T-helper 2 cell treated with Interferon-gamma antibody and Interleukin-4, amounts not matched to agents 5 μg/mL and 100 μg/mL, for 36 hours (primary cell): ENCODE data around the gene SATL1.

Experiments used
- DNase-seq: peaks from one replicate; pipeline ENCODE4 v3.0.0; 2021; ENCODE audit warnings: low spot score
- H3K27ac Mint-ChIP-seq: one replicate; pipeline ENCODE4 v1.8.0; 2021; ENCODE audit warnings: mild to moderate bottlenecking, mixed read lengths
- H3K27me3 Mint-ChIP-seq: one replicate; pipeline ENCODE4 v1.8.0; 2021; ENCODE audit warnings: low read depth, mixed read lengths
- H3K36me3 Mint-ChIP-seq: one replicate; pipeline ENCODE4 v1.8.0; 2021; ENCODE audit warnings: low read depth, mixed read lengths
- H3K4me1 Mint-ChIP-seq: one replicate; pipeline ENCODE4 v1.8.0; 2021; ENCODE audit warnings: low read depth, mixed read lengths
- H3K4me3 Mint-ChIP-seq: one replicate; pipeline ENCODE4 v1.8.0; 2022; ENCODE audit warnings: mild to moderate bottlenecking, moderate library complexity, mixed read lengths
- H3K9me3 Mint-ChIP-seq: one replicate; pipeline ENCODE4 v1.8.0; 2021; ENCODE audit warnings: mixed read lengths

The SATL1 gene

DNA sequence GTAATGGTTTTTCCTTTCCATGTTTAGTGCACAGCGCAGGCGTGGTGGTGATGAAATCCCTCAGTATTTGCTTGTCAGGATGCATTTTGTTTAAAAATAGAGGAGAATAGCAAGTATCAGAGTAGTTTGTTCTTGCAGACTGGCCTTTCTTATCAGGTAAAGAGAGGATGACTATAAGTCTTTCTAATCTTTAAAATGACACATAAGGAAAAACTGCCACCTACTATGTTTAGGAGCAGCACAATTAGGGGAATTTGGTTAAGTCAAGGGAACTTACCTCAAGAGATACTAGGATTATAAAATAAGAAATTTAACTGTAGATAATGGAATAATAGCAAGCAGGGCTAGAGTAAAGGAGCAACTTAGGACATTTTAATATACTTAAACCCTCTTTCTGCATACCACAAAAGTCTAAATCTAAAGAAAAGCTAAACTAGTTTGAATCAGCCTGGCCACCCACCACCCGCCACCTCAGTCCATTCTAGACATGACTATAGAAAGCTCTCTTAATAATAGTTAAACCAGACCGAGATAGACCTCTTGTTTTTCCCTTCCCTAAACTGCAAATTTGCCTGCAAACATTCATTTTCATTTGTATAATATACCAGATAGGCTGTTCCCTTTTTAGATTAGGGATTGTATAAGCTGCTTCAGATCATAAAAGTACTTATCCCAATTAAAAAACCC lies 177.9 kb downstream of the SATL1 start:
- no peaks in the 10 kb centered on the region for H3K27me3 Mint-ChIP-seq
- no peak for DNase-seq
- H3K36me3 Mint-ChIP-seq: peaks cover 5% of the 10 kb centered on the region
- H3K4me3 Mint-ChIP-seq: no peak overlapping the region
- no peaks in the 10 kb centered on the region for H3K4me1 Mint-ChIP-seq
- H3K27ac Mint-ChIP-seq: no peak overlapping the region
- peaks cover 5% of the 10 kb centered on the region for H3K9me3 Mint-ChIP-seq

DNA sequence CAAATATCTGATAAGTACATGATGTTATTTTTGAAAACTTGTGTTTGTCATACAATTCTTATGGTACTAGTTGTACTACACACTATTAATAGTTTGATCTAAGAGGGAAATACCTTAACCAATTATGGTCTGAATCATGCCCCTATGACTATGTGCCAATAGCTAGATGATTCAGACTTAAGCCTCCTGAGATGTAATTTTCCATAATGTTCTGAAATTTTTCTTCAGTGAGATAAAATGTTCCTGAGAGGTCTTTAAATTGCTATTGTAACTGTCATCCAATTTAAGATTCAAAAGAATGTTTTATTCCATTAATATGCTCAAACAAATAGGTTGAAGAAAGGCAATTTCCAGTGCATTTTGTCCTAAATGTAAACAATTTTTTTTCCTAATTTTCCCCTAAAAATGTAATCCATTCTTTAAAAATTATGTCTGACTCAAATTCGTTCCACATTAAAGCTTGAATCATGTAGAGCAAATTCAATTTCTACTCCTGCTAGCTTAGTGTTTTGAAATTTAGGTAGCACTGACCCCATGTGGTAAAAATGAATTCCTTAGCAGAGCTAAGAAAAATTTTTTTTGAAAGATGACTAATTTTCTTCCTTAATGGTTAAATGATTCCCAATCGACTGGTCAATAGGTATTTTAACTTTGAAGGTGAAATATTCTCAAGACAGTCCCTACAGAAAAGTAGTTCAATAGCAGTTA lies 190.8 kb downstream of the SATL1 start:
- H3K9me3 Mint-ChIP-seq: no peaks in the 10 kb centered on the region
- H3K36me3 Mint-ChIP-seq: no peaks in the 10 kb centered on the region
- H3K27ac Mint-ChIP-seq: no peak overlapping the region
- H3K4me1 Mint-ChIP-seq: no peaks in the 10 kb centered on the region
- no peak overlapping the region for H3K4me3 Mint-ChIP-seq
- DNase-seq: no peak
- H3K27me3 Mint-ChIP-seq: no peaks in the 10 kb centered on the region

DNA sequence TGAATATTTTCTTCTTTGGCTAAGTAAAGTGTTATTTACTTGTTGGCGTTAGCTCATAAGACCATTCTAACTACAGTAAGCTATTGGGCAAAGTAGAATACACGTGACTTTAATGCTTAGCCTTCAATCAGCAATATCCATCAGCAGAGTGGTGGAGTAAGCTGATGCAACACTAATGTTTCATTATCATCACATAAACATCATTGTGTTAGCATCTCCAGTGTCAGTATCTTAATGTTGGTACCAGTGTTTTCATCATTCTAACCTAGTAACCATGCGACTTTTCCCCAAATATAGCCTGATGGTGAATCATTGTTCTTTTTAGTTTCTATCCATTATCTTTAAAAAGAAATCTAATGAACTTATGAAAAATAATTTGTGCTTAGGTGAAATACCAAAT lies 191.4 kb downstream of the SATL1 start:
- H3K27me3 Mint-ChIP-seq: no peaks in the 10 kb centered on the region

DNA sequence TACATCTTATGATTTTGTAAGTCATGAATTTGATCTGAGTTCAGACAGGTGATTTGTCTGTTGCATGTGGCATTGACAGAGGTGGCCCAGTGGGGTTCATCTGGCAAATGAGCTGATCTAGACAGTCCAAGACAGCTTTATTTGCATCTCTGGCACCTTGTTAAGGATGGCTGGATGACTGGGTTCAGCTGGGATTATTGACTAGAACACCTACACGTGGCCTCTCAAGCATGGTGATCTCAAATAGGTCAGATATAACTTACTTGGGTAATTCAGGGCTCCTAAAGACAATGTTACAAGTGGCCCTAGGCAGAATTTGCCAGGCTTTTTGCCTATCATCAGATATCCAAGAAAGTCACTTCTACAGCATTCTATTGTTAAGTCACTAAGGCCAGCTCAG lies 192.0 kb downstream of the SATL1 start:
- Mint-ChIP-seq H3K4me3 (no peak overlapping the region), H3K4me1 (no peaks in the 10 kb centered on the region), H3K36me3 (no peaks in the 10 kb centered on the region), H3K9me3 (no peaks in the 10 kb centered on the region), H3K27ac (no peak overlapping the region), H3K27me3 (no peaks in the 10 kb centered on the region)
- DNase-seq: no peak

More for the DNA sequence above, 191.4 kb downstream of the SATL1 start:
- Mint-ChIP-seq H3K36me3 (no peaks in the 10 kb centered on the region), H3K4me3 (no peak overlapping the region), H3K4me1 (no peaks in the 10 kb centered on the region), H3K27ac (no peak overlapping the region), H3K9me3 (no peaks in the 10 kb centered on the region)
- DNase-seq: no peak
